Measurements from ENCODE around the gene FOXP4. TPM values are rescaled to one million over a fixed set of nuclear protein-coding genes. Genes with fewer than 3 reads are reported as not detected.

The FOXP4 gene
- total RNA-seq, 1 donor from 2014 or later = 40.7 TPM

DNA sequence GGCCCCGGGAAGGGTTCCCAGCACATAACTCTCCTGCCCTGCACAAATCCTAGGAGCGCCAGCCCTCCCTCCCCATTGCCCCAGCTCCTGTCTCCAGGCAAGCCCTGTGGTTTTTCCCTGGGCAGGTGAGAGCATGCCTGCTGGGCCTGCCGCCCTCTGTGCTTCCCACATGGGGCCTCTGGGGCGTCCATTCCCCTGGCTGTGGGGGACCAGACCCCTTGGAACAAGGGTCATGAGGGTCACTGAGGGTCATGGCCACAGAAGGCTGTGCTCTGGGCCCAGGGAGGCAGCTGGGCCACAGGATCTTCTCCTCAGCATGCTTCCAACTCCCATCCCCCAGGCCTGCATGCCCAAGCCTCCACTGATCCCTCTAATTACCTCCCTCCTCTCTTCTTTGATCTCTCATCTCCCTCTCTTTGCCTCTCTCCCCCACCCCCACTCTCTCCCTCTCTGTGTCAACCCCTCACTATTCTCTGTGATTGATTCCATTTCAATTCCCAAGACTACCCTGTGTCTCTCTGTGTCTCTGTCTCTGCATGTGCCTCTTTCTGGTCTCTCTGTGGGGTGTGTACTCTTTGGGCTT lies 98.2 kb downstream of the FOXP4 start:
- TF ChIP-seq, protein P1, sequence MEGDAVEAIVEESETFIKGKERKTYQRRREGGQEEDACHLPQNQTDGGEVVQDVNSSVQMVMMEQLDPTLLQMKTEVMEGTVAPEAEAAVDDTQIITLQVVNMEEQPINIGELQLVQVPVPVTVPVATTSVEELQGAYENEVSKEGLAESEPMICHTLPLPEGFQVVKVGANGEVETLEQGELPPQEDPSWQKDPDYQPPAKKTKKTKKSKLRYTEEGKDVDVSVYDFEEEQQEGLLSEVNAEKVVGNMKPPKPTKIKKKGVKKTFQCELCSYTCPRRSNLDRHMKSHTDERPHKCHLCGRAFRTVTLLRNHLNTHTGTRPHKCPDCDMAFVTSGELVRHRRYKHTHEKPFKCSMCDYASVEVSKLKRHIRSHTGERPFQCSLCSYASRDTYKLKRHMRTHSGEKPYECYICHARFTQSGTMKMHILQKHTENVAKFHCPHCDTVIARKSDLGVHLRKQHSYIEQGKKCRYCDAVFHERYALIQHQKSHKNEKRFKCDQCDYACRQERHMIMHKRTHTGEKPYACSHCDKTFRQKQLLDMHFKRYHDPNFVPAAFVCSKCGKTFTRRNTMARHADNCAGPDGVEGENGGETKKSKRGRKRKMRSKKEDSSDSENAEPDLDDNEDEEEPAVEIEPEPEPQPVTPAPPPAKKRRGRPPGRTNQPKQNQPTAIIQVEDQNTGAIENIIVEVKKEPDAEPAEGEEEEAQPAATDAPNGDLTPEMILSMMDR (IDR thresholded peaks at IDR 0.05) = no peak
- CTCF ChIA-PET = no interaction called here
- intact Hi-C loops (cut with micrococcal nuclease) = loop anchor here (1.0 kb wide), 1 partner anchor 27 kb away; no protein-coding TSS in a partner anchor
- no peak for DNase-seq
- H3K4me1 Mint-ChIP-seq = peaks cover 3% of the 10 kb centered on the region
- no peak overlapping the region for H3K27ac Mint-ChIP-seq
- H3K9me3 Mint-ChIP-seq = no peaks in the 10 kb centered on the region
- no peaks in the 10 kb centered on the region for H3K36me3 Mint-ChIP-seq (ENCODE audit: low read depth)
- peaks cover 35% of the 10 kb centered on the region for H3K27me3 Mint-ChIP-seq
- no peak overlapping the region for H3K4me3 Mint-ChIP-seq
- ATAC-seq (ENCODE audit: low read depth) = no peak
- POLR2A ChIA-PET = no interaction called here

DNA sequence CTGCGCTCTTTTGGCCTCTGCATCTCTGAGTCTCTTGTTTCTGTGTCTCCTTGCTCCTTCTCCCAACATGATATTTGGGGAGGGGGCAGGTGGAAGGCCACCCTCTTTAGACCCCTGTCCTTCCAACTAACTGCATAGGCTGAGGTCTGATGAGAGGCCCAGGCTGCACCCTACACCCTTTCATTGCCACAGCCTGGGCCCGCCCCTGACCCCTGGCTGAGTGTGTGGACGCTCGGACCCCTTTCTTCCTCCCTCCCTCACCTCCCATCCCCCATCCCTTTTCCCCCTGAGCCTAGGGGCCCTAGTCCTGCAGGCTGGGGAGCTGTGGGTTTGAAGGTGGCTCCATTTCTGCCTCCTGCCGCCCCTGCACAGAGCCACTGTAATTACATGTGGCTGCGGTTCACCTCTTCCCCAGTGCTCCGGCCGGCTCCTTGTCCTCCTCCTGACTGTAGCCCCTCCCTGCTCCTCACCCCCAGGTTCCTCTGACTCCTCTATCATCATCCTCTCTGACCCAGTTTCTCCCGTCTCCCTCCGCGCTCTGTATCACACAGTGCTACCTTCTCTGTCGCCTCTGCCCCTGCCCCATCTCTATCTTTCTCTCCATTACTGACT lies 98.9 kb downstream of the FOXP4 start:
- DNase-seq (no peak), ATAC-seq (ENCODE audit: low read depth) (no peak)
- H3K27me3 Mint-ChIP-seq = peaks cover 29% of the 10 kb centered on the region
- H3K9me3 Mint-ChIP-seq = no peaks in the 10 kb centered on the region
- H3K36me3 Mint-ChIP-seq (ENCODE audit: low read depth) = no peaks in the 10 kb centered on the region
- TF ChIP-seq, protein P1 (IDR thresholded peaks at IDR 0.05) = no peak
- POLR2A ChIA-PET = no interaction called here
- intact Hi-C loops (cut with micrococcal nuclease) = no loop called here
- CTCF ChIA-PET = no interaction called here
- H3K4me1 Mint-ChIP-seq = no peaks in the 10 kb centered on the region
- H3K4me3 Mint-ChIP-seq = no peak overlapping the region
- no peak overlapping the region for H3K27ac Mint-ChIP-seq

DNA sequence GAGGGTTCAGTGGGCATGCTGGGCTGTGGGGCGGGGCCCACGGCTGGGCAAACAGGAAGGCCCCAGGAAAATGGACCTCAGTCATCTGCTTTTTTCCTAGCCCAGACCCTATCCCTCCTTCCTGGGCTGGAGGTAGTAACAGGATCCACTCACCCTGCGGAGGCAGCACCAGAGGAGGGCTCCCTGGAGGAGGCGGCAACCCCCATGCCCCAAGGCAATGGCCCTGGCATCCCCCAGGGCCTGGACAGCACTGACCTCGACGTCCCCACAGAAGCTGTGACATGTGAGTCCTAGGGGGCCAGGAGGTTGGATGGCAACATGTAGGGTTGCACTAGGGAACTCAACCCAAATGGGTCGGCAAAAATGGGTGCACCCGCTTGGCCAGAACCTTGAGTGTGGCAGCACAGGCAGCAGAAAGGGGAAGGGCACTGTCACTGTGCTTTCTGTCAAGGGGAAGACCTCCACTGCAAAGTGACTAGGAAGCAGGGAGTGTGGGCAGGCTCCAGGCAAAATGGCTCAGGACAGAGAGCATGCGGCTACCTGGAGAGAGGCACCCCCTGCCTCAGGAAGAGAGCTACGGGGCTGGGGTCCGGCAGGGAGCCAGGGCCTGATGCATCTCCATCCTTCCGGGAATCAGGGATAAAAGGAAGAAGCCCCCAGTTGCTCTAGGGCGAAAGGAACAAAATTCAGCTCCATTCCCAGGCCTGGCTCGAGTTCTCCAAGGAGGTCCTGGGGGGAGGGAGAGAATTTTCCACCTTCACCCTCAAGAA lies 100.0 kb downstream of the FOXP4 start:
- Mint-ChIP-seq H3K4me1 (no peaks in the 10 kb centered on the region), H3K9me3 (no peaks in the 10 kb centered on the region), H3K27me3 (peaks cover 23% of the 10 kb centered on the region), H3K4me3 (no peak overlapping the region), H3K36me3 (ENCODE audit: low read depth) (no peaks in the 10 kb centered on the region), H3K27ac (no peak overlapping the region)
- POLR2A ChIA-PET = no interaction called here
- ATAC-seq (ENCODE audit: low read depth) (no peak), DNase-seq (no peak)
- TF ChIP-seq, protein P1 (IDR thresholded peaks at IDR 0.05) = no peak
- intact Hi-C loops (cut with micrococcal nuclease) = no loop called here
- CTCF ChIA-PET = no interaction called here

DNA sequence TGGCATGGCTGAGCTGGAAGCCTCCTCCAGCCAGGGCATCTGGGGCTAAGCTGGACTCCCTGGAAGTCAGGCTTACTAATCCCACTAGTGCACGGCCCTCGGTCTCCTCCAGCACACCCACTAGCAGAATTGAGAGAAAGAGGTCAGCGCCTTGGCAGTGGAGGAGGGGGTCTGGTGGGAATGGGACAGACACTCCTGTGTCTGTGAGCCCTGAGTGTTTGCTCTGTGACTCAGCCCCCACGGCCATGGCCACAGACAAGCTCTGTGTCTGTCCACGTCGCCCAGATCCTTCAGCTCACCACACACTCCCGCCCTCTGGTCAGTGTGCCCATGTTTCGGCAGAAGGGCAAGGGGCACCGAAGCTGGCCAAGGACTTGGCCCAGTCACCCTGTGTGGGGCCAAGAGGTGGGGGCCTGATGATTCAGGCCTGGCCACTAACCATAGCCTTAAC lies 100.9 kb downstream of the FOXP4 start:
- TF ChIP-seq, protein P1 (IDR thresholded peaks at IDR 0.05) = no peak
- POLR2A ChIA-PET = no interaction called here
- Mint-ChIP-seq H3K36me3 (ENCODE audit: low read depth) (no peaks in the 10 kb centered on the region), H3K27me3 (peaks cover 17% of the 10 kb centered on the region), H3K4me1 (no peaks in the 10 kb centered on the region), H3K4me3 (no peak overlapping the region), H3K27ac (no peak overlapping the region), H3K9me3 (no peaks in the 10 kb centered on the region)
- intact Hi-C loops (cut with micrococcal nuclease) = no loop called here
- CTCF ChIA-PET = interaction anchor here (1.1 kb wide), 1 partner anchor 44 kb away, joined by 4 read pairs; no protein-coding TSS in a partner anchor
- DNase-seq = no peak
- ATAC-seq (ENCODE audit: low read depth) = no peak

DNA sequence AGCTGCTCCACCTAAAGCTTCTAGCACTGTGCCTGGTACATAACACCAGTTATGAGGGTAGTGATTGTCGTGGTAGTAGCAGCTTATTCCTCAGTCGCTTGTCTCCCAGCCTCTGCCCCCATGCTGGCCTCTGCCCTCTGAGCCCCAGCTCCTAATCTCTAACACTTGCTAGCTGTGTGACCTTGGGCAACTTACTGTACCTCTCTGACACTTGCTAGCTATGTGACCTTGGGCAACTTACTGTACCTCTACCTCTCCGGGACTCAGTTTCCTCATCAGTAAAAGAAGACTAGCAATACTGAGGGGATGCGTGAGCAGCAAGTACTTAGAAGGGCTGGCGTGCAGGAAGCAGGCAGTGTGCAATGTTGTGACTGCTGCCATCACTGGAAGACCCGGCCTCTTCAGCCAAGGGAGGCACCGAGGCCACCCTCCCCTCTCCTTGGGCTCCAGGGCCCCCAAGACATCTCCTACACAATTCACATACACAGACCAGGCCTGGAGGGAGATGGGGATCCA lies 101.9 kb downstream of the FOXP4 start:
- H3K9me3 Mint-ChIP-seq = no peaks in the 10 kb centered on the region
- ATAC-seq (ENCODE audit: low read depth) (no peak), DNase-seq (no peak)
- CTCF ChIA-PET = no interaction called here
- H3K27ac Mint-ChIP-seq = no peak overlapping the region
- H3K4me3 Mint-ChIP-seq = no peak overlapping the region
- intact Hi-C loops (cut with micrococcal nuclease) = no loop called here
- POLR2A ChIA-PET = no interaction called here
- TF ChIP-seq, protein P1 (IDR thresholded peaks at IDR 0.05) = no peak
- no peaks in the 10 kb centered on the region for H3K36me3 Mint-ChIP-seq (ENCODE audit: low read depth)
- H3K27me3 Mint-ChIP-seq = peaks cover 12% of the 10 kb centered on the region
- H3K4me1 Mint-ChIP-seq = no peaks in the 10 kb centered on the region

Measured in activated B cell treated with CpG ODN at 0.5 μM for 24 hours (primary cell).